ENCODE data around the gene RRP8. TPM values are rescaled to one million over a fixed set of nuclear protein-coding genes. Genes with fewer than 3 reads are reported as not detected.

The RRP8 gene
- total and polyA plus RNA-seq, 2 donors (not counting 1 experiment from before 2014, with no cell fraction given) = 12.1 to 13.2 TPM

- no peak for DNase-seq (ENCODE audit: low read depth in 2 of 2)
- TF ChIP-seq EZH2 (IDR thresholded peaks at IDR 0.05; ENCODE audit: low read length, missing control alignments) (no peak), CTCF (conservative IDR thresholded peaks at IDR 0.05 in 1 of 2, IDR thresholded peaks at IDR 0.05 in 1 of 2; ENCODE audit: low read depth in 1 of 2, low read length in 2 of 2) (no peak)
- H3K27ac ChIP-seq (ENCODE audit: insufficient read depth, low read length) = no peak overlapping the region
- H3K4me2 ChIP-seq (ENCODE audit: extremely low read depth, insufficient read depth, low read length) = no peak overlapping the region
- no peaks in the 10 kb centered on the region for H3K27me3 ChIP-seq (ENCODE audit: control insufficient read depth, insufficient read depth, low read length)
- no peaks in the 10 kb centered on the region for H4K20me1 ChIP-seq (ENCODE audit: control insufficient read depth, extremely low read depth, insufficient read depth, low read length)
- no peak overlapping the region for H2AFZ ChIP-seq (ENCODE audit: low read length)
- no peaks in the 10 kb centered on the region for H3K79me2 ChIP-seq (ENCODE audit: control insufficient read depth, insufficient read depth, low read length)
- H3K9me3 ChIP-seq (ENCODE audit: control insufficient read depth, insufficient read depth, low read depth, low read length) = no peaks in the 10 kb centered on the region
- no peak overlapping the region for H3K4me3 ChIP-seq (replicated peaks in 1 of 4; ENCODE audit: control extremely low read depth in 1 of 4, insufficient read depth in 1 of 4, low read depth in 3 of 4, low read length in 4 of 4)
- peaks cover 3% of the 10 kb centered on the region for H3K4me1 ChIP-seq (ENCODE audit: control insufficient read depth, extremely low read depth, insufficient read depth, low read length)
- no peaks in the 10 kb centered on the region for H3K36me3 ChIP-seq (ENCODE audit: control insufficient read depth, insufficient read depth, low read length)
- no peak overlapping the region for H3K9ac ChIP-seq (ENCODE audit: insufficient read depth, low read length)
Observed at GRCh38 chr11:6563667-6564066, 39.7 kb downstream of the RRP8 start.

GRCh38 chr11:6563121-6563619 lies 40.2 kb downstream of the RRP8 start:
- no peak for DNase-seq (ENCODE audit: low read depth in 2 of 2)
- Histone ChIP-seq H3K4me1 (ENCODE audit: control insufficient read depth, extremely low read depth, insufficient read depth, low read length) (peaks cover under 1% of the 10 kb centered on the region), H3K4me2 (ENCODE audit: extremely low read depth, insufficient read depth, low read length) (no peak overlapping the region), H2AFZ (ENCODE audit: low read length) (no peak overlapping the region), H4K20me1 (ENCODE audit: control insufficient read depth, extremely low read depth, insufficient read depth, low read length) (no peaks in the 10 kb centered on the region), H3K27ac (ENCODE audit: insufficient read depth, low read length) (no peak overlapping the region), H3K9me3 (ENCODE audit: control insufficient read depth, insufficient read depth, low read depth, low read length) (no peaks in the 10 kb centered on the region), H3K4me3 (replicated peaks in 1 of 4; ENCODE audit: control extremely low read depth in 1 of 4, insufficient read depth in 1 of 4, low read depth in 3 of 4, low read length in 4 of 4) (no peak overlapping the region), H3K36me3 (ENCODE audit: control insufficient read depth, insufficient read depth, low read length) (no peaks in the 10 kb centered on the region), H3K79me2 (ENCODE audit: control insufficient read depth, insufficient read depth, low read length) (no peaks in the 10 kb centered on the region), H3K27me3 (ENCODE audit: control insufficient read depth, insufficient read depth, low read length) (no peaks in the 10 kb centered on the region), H3K9ac (ENCODE audit: insufficient read depth, low read length) (no peak overlapping the region)
- TF ChIP-seq EZH2 (IDR thresholded peaks at IDR 0.05; ENCODE audit: low read length, missing control alignments) (no peak), CTCF (conservative IDR thresholded peaks at IDR 0.05 in 1 of 2, IDR thresholded peaks at IDR 0.05 in 1 of 2; ENCODE audit: low read depth in 1 of 2, low read length in 2 of 2) (no peak)

- Histone ChIP-seq H2AFZ (ENCODE audit: low read length) (no peak overlapping the region), H4K20me1 (ENCODE audit: control insufficient read depth, extremely low read depth, insufficient read depth, low read length) (no peaks in the 10 kb centered on the region), H3K79me2 (ENCODE audit: control insufficient read depth, insufficient read depth, low read length) (no peaks in the 10 kb centered on the region), H3K9me3 (ENCODE audit: control insufficient read depth, insufficient read depth, low read depth, low read length) (no peaks in the 10 kb centered on the region), H3K4me2 (ENCODE audit: extremely low read depth, insufficient read depth, low read length) (no peak overlapping the region), H3K9ac (ENCODE audit: insufficient read depth, low read length) (no peak overlapping the region), H3K4me3 (replicated peaks in 1 of 4; ENCODE audit: control extremely low read depth in 1 of 4, insufficient read depth in 1 of 4, low read depth in 3 of 4, low read length in 4 of 4) (no peak overlapping the region), H3K4me1 (ENCODE audit: control insufficient read depth, extremely low read depth, insufficient read depth, low read length) (no peaks in the 10 kb centered on the region), H3K27ac (ENCODE audit: insufficient read depth, low read length) (no peak overlapping the region), H3K36me3 (ENCODE audit: control insufficient read depth, insufficient read depth, low read length) (no peaks in the 10 kb centered on the region), H3K27me3 (ENCODE audit: control insufficient read depth, insufficient read depth, low read length) (no peaks in the 10 kb centered on the region)
- DNase-seq (ENCODE audit: low read depth in 2 of 2) = no peak
- no peak for TF ChIP-seq CTCF (conservative IDR thresholded peaks at IDR 0.05 in 1 of 2, IDR thresholded peaks at IDR 0.05 in 1 of 2; ENCODE audit: low read depth in 1 of 2, low read length in 2 of 2)
- TF ChIP-seq EZH2 (IDR thresholded peaks at IDR 0.05; ENCODE audit: low read length, missing control alignments) = no peak
Observed at GRCh38 chr11:6561288-6561687, 42.1 kb downstream of the RRP8 start.
